WTC11 (cell line): ENCODE results near the gene MICAL1. TPM values are rescaled to one million over a fixed set of nuclear protein-coding genes. Genes with fewer than 3 reads are reported as not detected.
A peak's percentile ranks its signal among the peaks of the same experiment; 100 is the strongest.

Experiments
- ATAC-seq: fragments of 200-7000 bp; cut with Tn5 transposase; 2 replicates; pipeline ENCODE4 v1.10.0; 2021; ENCODE audit warnings: mild to moderate bottlenecking, moderate library complexity
- Bru-seq: library from RNA; stranded (reverse); fragments of 400-500 nt; gene quantifications from one replicate; lab custom pipeline; 2021; lab: Mats Ljungman, UMichigan
- CTCF ChIA-PET: fragments of 300-600 bp; sonication (Branson Sonifier 250); formaldehyde crosslinking; loops from one replicate; lab custom pipeline; 2021; ENCODE audit warnings: antibody characterized with exemption; lab: Charles Lee
- POLR2A ChIA-PET: fragments of 350-600 bp; sonication (Branson Sonifier 250); formaldehyde crosslinking; loops from one replicate; lab custom pipeline; 2021; ENCODE audit warnings: antibody characterized with exemption; lab: Charles Lee
- DNase-seq: peaks from one replicate; pipeline ENCODE4 v3.0.0; 2021; ENCODE audit warnings: low spot score
- H3K27ac Mint-ChIP-seq: 2 replicates; pipeline ENCODE4 v1.8.0; 2021; ENCODE audit warnings: mixed read lengths
- H3K27me3 Mint-ChIP-seq: 2 replicates; pipeline ENCODE4 v1.8.0; 2021; ENCODE audit warnings: low read depth, mild to moderate bottlenecking, moderate library complexity, mixed read lengths
- H3K36me3 Mint-ChIP-seq: 2 replicates; pipeline ENCODE4 v1.8.0; 2021; ENCODE audit warnings: mixed read lengths
- H3K4me1 Mint-ChIP-seq: 2 replicates; pipeline ENCODE4 v1.8.0; 2022; ENCODE audit warnings: mixed read lengths
- H3K4me3 Mint-ChIP-seq: 2 replicates; pipeline ENCODE4 v1.8.0; 2021; ENCODE audit warnings: mild to moderate bottlenecking, moderate library complexity, mixed read lengths
- H3K9me3 Mint-ChIP-seq: 2 replicates; pipeline ENCODE4 v1.8.0; 2021; ENCODE audit warnings: mixed read lengths
- ATF2 ChIP-seq: sonication (generic); formaldehyde crosslinking; IDR thresholded peaks from 2 replicates; pipeline ENCODE4 v1.8.1; 2022; ENCODE audit warnings: low read depth, missing genetic modification reagents, borderline replicate concordance
- CREM ChIP-seq: sonication (generic); formaldehyde crosslinking; IDR thresholded peaks from 2 replicates; pipeline ENCODE4 v1.8.1; 2022; ENCODE audit warnings: mild to moderate bottlenecking, missing genetic modification reagents, moderate library complexity
- E2F5 ChIP-seq: sonication (generic); formaldehyde crosslinking; IDR thresholded peaks from 2 replicates; pipeline ENCODE4 v1.8.1; 2022; ENCODE audit warnings: mild to moderate bottlenecking, moderate library complexity, missing genetic modification reagents
- EMX1 ChIP-seq: fragments of 250-450 bp; sonication (Bioruptor Pico); IDR thresholded peaks from 2 replicates; pipeline ENCODE4 v1.8.0; 2021; ENCODE audit warnings: mild to moderate bottlenecking
- ETV6 ChIP-seq: sonication (generic); formaldehyde crosslinking; IDR thresholded peaks from 2 replicates; pipeline ENCODE4 v1.8.1; 2022; ENCODE audit warnings: mild to moderate bottlenecking, missing genetic modification reagents
- FOXP1 ChIP-seq: sonication (generic); formaldehyde crosslinking; IDR thresholded peaks from 2 replicates; pipeline ENCODE4 v1.8.0; 2022; ENCODE audit warnings: missing genetic modification reagents, mild to moderate bottlenecking, moderate library complexity, borderline replicate concordance
- FOXP4 ChIP-seq: sonication (generic); formaldehyde crosslinking; IDR thresholded peaks from 2 replicates; pipeline ENCODE4 v1.8.0; 2022; ENCODE audit warnings: mild to moderate bottlenecking, missing genetic modification reagents
- HMGA2 ChIP-seq: fragments of 250-450 bp; sonication (Bioruptor Pico); IDR thresholded peaks from 2 replicates; pipeline ENCODE4 v1.4.0; 2021; ENCODE audit warnings: mild to moderate bottlenecking, moderate library complexity
- JAZF1 ChIP-seq: fragments of 250-450 bp; sonication (Bioruptor Pico); IDR thresholded peaks from 2 replicates; pipeline ENCODE4 v1.9.0; 2021; ENCODE audit warnings: moderate library complexity, mild to moderate bottlenecking, inconsistent platforms
- KAT7 ChIP-seq: sonication (generic); formaldehyde crosslinking; IDR thresholded peaks from 2 replicates; pipeline ENCODE4 v1.8.1; 2023; ENCODE audit warnings: missing genetic modification reagents, mild to moderate bottlenecking, borderline replicate concordance
- NFATC4 ChIP-seq: fragments of 250-450 bp; sonication (Bioruptor Pico); IDR thresholded peaks from 2 replicates; pipeline ENCODE4 v1.9.0; 2021; ENCODE audit warnings: mild to moderate bottlenecking
- NR1H2 ChIP-seq: sonication (generic); formaldehyde crosslinking; IDR thresholded peaks from 2 replicates; pipeline ENCODE4 v1.9.0; 2021; ENCODE audit warnings: mild to moderate bottlenecking, moderate library complexity, missing genetic modification reagents
- SP1 ChIP-seq: sonication (generic); formaldehyde crosslinking; conservative IDR thresholded peaks from 2 replicates; pipeline ENCODE4 v1.8.1; 2022; ENCODE audit warnings: missing genetic modification reagents
- TEAD4 ChIP-seq: sonication (generic); formaldehyde crosslinking; IDR thresholded peaks from 2 replicates; pipeline ENCODE4 v1.8.0; 2022; ENCODE audit warnings: mild to moderate bottlenecking, missing genetic modification reagents
- ZNF219 ChIP-seq: sonication (generic); formaldehyde crosslinking; IDR thresholded peaks from 2 replicates; pipeline ENCODE4 v1.8.0; 2023; ENCODE audit warnings: missing genetic modification reagents, mild to moderate bottlenecking, borderline replicate concordance
- ZNF423 ChIP-seq: fragments of 250-450 bp; sonication (Bioruptor Pico); IDR thresholded peaks from 2 replicates; pipeline ENCODE4 v2.1.2; 2022; ENCODE audit warnings: mild to moderate bottlenecking, moderate library complexity
- ZNF425 ChIP-seq: fragments of 250-450 bp; sonication (Bioruptor Pico); conservative IDR thresholded peaks from 2 replicates; pipeline ENCODE4 v1.9.0; 2021; ENCODE audit warnings: mild to moderate bottlenecking
- long read RNA-seq, 3 experiments: library from RNA in 1 of 3; library from capped mRNA in 1 of 3; library from polyadenylated mRNA in 1 of 3; unstranded in 2 of 3; stranded (forward) in 1 of 3; transcript quantifications; one replicate each; pipeline ENCODE4 v2.0.0, GENCODE V29; 2021
- total RNA-seq: library from RNA; stranded (reverse); gene quantifications from 3 replicates; pipeline ENCODE4 v1.2.3, GENCODE V29; 2021
- TF ChIP-seq, protein P1 (sequence below): fragments of 250-450 bp; sonication (Bioruptor Pico); IDR thresholded peaks from 2 replicates; pipeline ENCODE4 v1.9.0; 2021; ENCODE audit warnings: moderate library complexity, mild to moderate bottlenecking, inconsistent platforms, borderline replicate concordance
- TF ChIP-seq, protein P2 (sequence below): sonication (generic); formaldehyde crosslinking; IDR thresholded peaks from 2 replicates; pipeline ENCODE4 v1.8.1; 2023; ENCODE audit warnings: mild to moderate bottlenecking, missing genetic modification reagents, moderate library complexity

The MICAL1 gene, protein sequence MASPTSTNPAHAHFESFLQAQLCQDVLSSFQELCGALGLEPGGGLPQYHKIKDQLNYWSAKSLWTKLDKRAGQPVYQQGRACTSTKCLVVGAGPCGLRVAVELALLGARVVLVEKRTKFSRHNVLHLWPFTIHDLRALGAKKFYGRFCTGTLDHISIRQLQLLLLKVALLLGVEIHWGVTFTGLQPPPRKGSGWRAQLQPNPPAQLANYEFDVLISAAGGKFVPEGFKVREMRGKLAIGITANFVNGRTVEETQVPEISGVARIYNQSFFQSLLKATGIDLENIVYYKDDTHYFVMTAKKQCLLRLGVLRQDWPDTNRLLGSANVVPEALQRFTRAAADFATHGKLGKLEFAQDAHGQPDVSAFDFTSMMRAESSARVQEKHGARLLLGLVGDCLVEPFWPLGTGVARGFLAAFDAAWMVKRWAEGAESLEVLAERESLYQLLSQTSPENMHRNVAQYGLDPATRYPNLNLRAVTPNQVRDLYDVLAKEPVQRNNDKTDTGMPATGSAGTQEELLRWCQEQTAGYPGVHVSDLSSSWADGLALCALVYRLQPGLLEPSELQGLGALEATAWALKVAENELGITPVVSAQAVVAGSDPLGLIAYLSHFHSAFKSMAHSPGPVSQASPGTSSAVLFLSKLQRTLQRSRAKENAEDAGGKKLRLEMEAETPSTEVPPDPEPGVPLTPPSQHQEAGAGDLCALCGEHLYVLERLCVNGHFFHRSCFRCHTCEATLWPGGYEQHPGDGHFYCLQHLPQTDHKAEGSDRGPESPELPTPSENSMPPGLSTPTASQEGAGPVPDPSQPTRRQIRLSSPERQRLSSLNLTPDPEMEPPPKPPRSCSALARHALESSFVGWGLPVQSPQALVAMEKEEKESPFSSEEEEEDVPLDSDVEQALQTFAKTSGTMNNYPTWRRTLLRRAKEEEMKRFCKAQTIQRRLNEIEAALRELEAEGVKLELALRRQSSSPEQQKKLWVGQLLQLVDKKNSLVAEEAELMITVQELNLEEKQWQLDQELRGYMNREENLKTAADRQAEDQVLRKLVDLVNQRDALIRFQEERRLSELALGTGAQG
- total RNA-seq, result 51.6 to 57.4 TPM (median 52.2 TPM) in 3 replicates
- percentile 67 among the genes with signal in this experiment for Bru-seq, nascent RNA
- long read RNA-seq, experiment 1, transcript MICAL1-201 (24 exons, 3,142 nt), result minor isoform, 5 of 210 reads
- long read RNA-seq, experiment 1, transcript MICAL1-202 (25 exons, 3,645 nt), result major isoform, 48 of 210 reads
- long read RNA-seq, experiment 1, partial matches to known transcripts, result 42 of 210 reads
- long read RNA-seq, experiment 1, other reads (novel, unspliced or antisense), result 115 of 210 reads
- long read RNA-seq, experiment 2, partial matches to known transcripts, result 23 of 50 reads
- long read RNA-seq, experiment 2, other reads (novel, unspliced or antisense), result 25 of 50 reads
- long read RNA-seq, experiment 3, partial matches to known transcripts, result 0 of 3 reads
- long read RNA-seq, experiment 3, other reads (novel, unspliced or antisense), result 1 of 3 reads

DNA sequence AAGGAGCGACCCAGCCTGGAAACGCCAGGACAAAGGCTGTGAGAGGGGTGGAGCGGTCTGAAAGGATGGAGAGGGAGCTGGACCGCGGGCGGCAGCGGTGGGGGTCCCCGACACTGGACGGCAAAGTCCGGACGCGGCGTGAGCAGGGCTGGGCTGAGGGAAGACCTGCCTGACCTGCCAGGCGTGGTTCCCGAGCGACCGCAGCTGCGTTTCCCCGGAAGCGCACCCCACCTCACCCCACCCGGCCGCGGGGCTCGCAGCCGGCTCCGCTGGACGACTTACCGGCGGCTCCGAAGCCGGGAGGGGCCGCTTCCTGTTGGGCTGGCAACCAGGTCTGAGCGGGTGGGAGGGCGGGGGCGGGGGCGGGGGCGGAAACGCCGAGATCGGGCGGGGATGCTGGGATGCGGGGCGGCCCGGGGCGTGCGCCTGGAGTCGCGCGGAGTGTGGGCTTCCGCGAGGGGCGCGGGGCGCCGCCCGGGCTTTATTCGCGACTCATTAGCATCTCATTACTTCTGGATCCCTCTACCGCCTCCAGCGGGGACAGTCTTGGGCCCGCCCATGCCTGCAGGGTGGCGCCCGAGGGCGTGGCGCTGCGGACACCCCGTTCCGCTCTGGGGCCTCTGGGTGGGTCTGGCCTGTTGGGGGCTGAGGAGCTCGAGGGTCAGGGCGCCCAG lies at the start of gene MICAL1:
MICAL1 (minus strand) TSS at position 336 of the 674 bp plus-strand sequence. CDS start 1,576 bp downstream, outside the sequence.
- H3K27me3 Mint-ChIP-seq, result no peaks in the 10 kb centered on the region; the same call in 1 of the 2 replicates
- H3K27ac Mint-ChIP-seq, result peak within 1 kb of the TSS; percentile 42
- peak; percentile 68 for ATAC-seq
- TF ChIP-seq KAT7 (peak; percentile 16; the same call in 1 of the 2 replicates), HMGA2 (no peak), ZNF423 (CRISPR knock-in tag) (peak; percentile 48; the same call in 1 of the 2 replicates), TEAD4 (CRISPR knock-in tag) (no peak), NR1H2 (CRISPR knock-in tag) (no peak), ZNF219 (CRISPR knock-in tag) (peak; percentile 78; the same call in 1 of the 2 replicates), CREM (no peak), ZNF425 (CRISPR knock-in tag) (no peak), ETV6 (CRISPR knock-in tag) (no peak), FOXP4 (CRISPR knock-in tag) (no peak), ATF2 (CRISPR knock-in tag) (no peak), SP1 (CRISPR knock-in tag) (0 out of 2 replicates have a peak, but pooled peaks have one; percentile 44), E2F5 (CRISPR knock-in tag) (no peak), FOXP1 (CRISPR knock-in tag) (no peak; the same call in 1 of the 2 replicates), NFATC4 (CRISPR knock-in tag) (no peak), JAZF1 (CRISPR knock-in tag) (no peak), EMX1 (CRISPR knock-in tag) (no peak)
- TF ChIP-seq, protein P1, sequence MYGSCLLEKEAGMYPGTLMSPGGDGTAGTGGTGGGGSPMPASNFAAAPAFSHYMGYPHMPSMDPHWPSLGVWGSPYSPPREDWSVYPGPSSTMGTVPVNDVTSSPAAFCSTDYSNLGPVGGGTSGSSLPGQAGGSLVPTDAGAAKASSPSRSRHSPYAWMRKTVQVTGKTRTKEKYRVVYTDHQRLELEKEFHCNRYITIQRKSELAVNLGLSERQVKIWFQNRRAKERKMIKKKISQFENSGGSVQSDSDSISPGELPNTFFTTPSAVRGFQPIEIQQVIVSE, result no peak
- TF ChIP-seq, protein P2, sequence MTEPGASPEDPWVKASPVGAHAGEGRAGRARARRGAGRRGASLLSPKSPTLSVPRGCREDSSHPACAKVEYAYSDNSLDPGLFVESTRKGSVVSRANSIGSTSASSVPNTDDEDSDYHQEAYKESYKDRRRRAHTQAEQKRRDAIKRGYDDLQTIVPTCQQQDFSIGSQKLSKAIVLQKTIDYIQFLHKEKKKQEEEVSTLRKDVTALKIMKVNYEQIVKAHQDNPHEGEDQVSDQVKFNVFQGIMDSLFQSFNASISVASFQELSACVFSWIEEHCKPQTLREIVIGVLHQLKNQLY (CRISPR knock-in tag), result no peak

More for the DNA sequence above, at the start of gene MICAL1:
- H3K36me3 Mint-ChIP-seq, result peaks cover 10% of the 10 kb centered on the region; the same call in 1 of the 2 replicates
- POLR2A ChIA-PET, result interaction anchor here (0.9 to 3.3 kb wide), 3 partner anchors 14 to 72 kb away, joined by 3 to 13 read pairs (median 4); partner anchors contain the start of genes PPIL6 and SMPD2
- no peaks in the 10 kb centered on the region for H3K9me3 Mint-ChIP-seq
- peaks cover 47% of the 10 kb centered on the region for H3K4me1 Mint-ChIP-seq
- peak; percentile 66 for DNase-seq
- CTCF ChIA-PET, result interaction anchor here (0.5 to 2.6 kb wide), 9 partner anchors 12 to 1280 kb away, joined by 3 to 24 read pairs (median 4); partner anchors contain the start of genes PPIL6, SMPD2 and ZBTB24
- H3K4me3 Mint-ChIP-seq, result peak within 1 kb of the TSS; percentile 92
